GM11168 (cell line): Measurements from ENCODE around the gene RBMS1.

Experiments
- in situ Hi-C: fragments of 300-500 bp; cut with MboI; formaldehyde crosslinking; loops from one replicate; pipeline ENCODE4 v1.12.0; 2022; ENCODE audit warnings: low sequenced_read_pairs; ENCODE audit not compliant: unreplicated experiment

Gene RBMS1

GRCh38 chr2:160249876-160250275, 243.7 kb downstream of the RBMS1 start:
- in situ Hi-C loops: no loop called here

- in situ Hi-C loops: no loop called here
Observed at GRCh38 chr2:160247296-160248035, 246.1 kb downstream of the RBMS1 start.

GRCh38 chr2:160246356-160246755, 247.3 kb downstream of the RBMS1 start:
- in situ Hi-C loops: no loop called here

- in situ Hi-C loops: no loop called here
Observed at GRCh38 chr2:160245614-160246155, 247.9 kb downstream of the RBMS1 start.

- in situ Hi-C loops: no loop called here
Observed at GRCh38 chr2:160242893-160243564, 250.6 kb downstream of the RBMS1 start.

- in situ Hi-C loops: no loop called here
Observed at GRCh38 chr2:160241251-160242137, 252.1 kb downstream of the RBMS1 start.

- in situ Hi-C loops: no loop called here
Observed at GRCh38 chr2:160239436-160239835, 254.2 kb downstream of the RBMS1 start.

- in situ Hi-C loops: no loop called here
Observed at GRCh38 chr2:160238392-160238791, 255.2 kb downstream of the RBMS1 start.

- in situ Hi-C loops: no loop called here
Observed at GRCh38 chr2:160232905-160233475, 260.6 kb downstream of the RBMS1 start.

- in situ Hi-C loops: no loop called here
Observed at GRCh38 chr2:160229591-160229990, 264.0 kb downstream of the RBMS1 start.

- in situ Hi-C loops: no loop called here
Observed at GRCh38 chr2:160228141-160228917, 265.3 kb downstream of the RBMS1 start.

GRCh38 chr2:160227293-160227915, 266.2 kb downstream of the RBMS1 start:
- in situ Hi-C loops: no loop called here

GRCh38 chr2:160226367-160226766, 267.2 kb downstream of the RBMS1 start:
- in situ Hi-C loops: no loop called here

GRCh38 chr2:160225722-160226121, 267.9 kb downstream of the RBMS1 start:
- in situ Hi-C loops: no loop called here

- in situ Hi-C loops: no loop called here
Observed at GRCh38 chr2:160224507-160224906, 269.1 kb downstream of the RBMS1 start.

- in situ Hi-C loops: no loop called here
Observed at GRCh38 chr2:160224060-160224459, 269.5 kb downstream of the RBMS1 start.

- in situ Hi-C loops: no loop called here
Observed at GRCh38 chr2:160223560-160223959, 270.0 kb downstream of the RBMS1 start.

- in situ Hi-C loops: no loop called here
Observed at GRCh38 chr2:160222546-160223283, 270.9 kb downstream of the RBMS1 start.
